Keratinocyte (primary cell): ENCODE data around the gene ZNF467.

Experiments
- EZH2 ChIP-seq: IDR thresholded peaks from one replicate; pipeline ENCODE4 v1.6.1; 2012; ENCODE audit warnings: inconsistent platforms, mild to moderate bottlenecking, low read length, moderate library complexity
- TF ChIP-seq, protein P1 (sequence below), 3 experiments: IDR thresholded peaks in 1 of 3; conservative IDR thresholded peaks in 1 of 3; optimal IDR thresholded peaks in 1 of 3; 2 replicates in 2 of 3; 3 replicates in 1 of 3; pipeline versions ENCODE3 to v1.5.1; 2011; ENCODE audit warnings: low read length in 3 of 3, mild to moderate bottlenecking in 3 of 3, moderate library complexity in 2 of 3, control low read depth in 1 of 3, inconsistent platforms in 1 of 3; ENCODE audit not compliant: insufficient read depth in 2 of 3; ENCODE audit errors: extremely low read depth in 1 of 3

DNA sequence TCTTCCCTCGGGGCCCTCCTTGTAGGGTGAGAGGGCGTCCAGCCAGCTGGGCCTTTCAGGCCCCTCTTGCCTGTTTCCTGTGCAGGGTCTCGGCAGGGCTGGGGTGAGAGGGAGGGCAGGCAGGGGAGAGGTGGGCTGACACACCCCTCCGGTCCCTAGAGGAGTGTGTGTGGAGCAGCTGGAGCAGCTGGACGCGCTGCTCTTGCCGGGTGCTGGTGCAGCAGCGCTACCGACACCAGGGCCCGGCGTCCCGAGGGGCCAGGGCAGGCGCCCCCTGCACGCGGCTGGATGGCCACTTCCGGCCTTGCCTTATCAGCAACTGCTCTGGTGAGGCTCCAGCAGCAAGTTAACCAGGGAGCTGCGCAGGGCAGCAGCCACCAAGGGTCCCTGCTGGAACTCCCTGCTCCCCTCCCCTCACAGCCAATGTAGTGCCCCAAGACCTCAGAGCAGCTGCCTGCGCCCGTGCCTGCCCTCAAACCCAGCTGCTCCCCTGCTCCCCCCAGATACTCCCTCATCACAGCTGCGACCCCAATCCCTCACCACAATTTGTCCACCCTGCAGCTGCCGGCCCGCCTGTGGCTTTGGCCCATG lies 49.1 kb upstream of the ZNF467 start:
- TF ChIP-seq, protein P1, sequence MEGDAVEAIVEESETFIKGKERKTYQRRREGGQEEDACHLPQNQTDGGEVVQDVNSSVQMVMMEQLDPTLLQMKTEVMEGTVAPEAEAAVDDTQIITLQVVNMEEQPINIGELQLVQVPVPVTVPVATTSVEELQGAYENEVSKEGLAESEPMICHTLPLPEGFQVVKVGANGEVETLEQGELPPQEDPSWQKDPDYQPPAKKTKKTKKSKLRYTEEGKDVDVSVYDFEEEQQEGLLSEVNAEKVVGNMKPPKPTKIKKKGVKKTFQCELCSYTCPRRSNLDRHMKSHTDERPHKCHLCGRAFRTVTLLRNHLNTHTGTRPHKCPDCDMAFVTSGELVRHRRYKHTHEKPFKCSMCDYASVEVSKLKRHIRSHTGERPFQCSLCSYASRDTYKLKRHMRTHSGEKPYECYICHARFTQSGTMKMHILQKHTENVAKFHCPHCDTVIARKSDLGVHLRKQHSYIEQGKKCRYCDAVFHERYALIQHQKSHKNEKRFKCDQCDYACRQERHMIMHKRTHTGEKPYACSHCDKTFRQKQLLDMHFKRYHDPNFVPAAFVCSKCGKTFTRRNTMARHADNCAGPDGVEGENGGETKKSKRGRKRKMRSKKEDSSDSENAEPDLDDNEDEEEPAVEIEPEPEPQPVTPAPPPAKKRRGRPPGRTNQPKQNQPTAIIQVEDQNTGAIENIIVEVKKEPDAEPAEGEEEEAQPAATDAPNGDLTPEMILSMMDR (optimal IDR thresholded peaks at IDR 0.05 in 1 of 3, IDR thresholded peaks at IDR 0.05 in 1 of 3, conservative IDR thresholded peaks at IDR 0.05 in 1 of 3; ENCODE audit: extremely low read depth in 1 of 3, insufficient read depth in 2 of 3, low read length in 3 of 3): no peak
- no peak for TF ChIP-seq EZH2
